GM18505 (cell line): ENCODE results near the gene PSG3.
"Not testable (repeated sequence)": the region's sequence is repeated elsewhere in the genome, so short reads cannot be mapped to it uniquely, and the experiment has no call there.

ENCODE experiments used
- ATAC-seq: cut with Tn5 transposase; IDR thresholded peaks from one replicate; pipeline ENCODE4 v1.9.1; 2021; ENCODE audit not compliant: unreplicated experiment
- POLR2A ChIP-seq: IDR thresholded peaks from 4 replicates; pipeline ENCODE4 v1.6.1; 2011; ENCODE audit warnings: borderline replicate concordance; ENCODE audit not compliant: insufficient read depth, insufficient read length; ENCODE audit errors: extremely low read depth

The PSG3 gene

GRCh38 chr19:42740381-42740780 lies at the start of gene PSG3:
TSS of gene PSG3 (minus strand) at chr19:42740481. CDS start at chr19:42740384, 97 bp downstream.
- ATAC-seq: not testable (repeated sequence)

- not testable (repeated sequence) for ATAC-seq
Measured at GRCh38 chr19:42788766-42789165, 48.5 kb upstream of the PSG3 start.

GRCh38 chr19:42787766-42788165 lies 47.5 kb upstream of the PSG3 start:
- ATAC-seq: not testable (repeated sequence)

- ATAC-seq: not testable (repeated sequence)
Measured at GRCh38 chr19:42776750-42777612, 36.7 kb upstream of the PSG3 start.

GRCh38 chr19:42774510-42775158 lies 34.4 kb upstream of the PSG3 start:
- ATAC-seq: not testable (repeated sequence)

- not testable (repeated sequence) for ATAC-seq
Measured at GRCh38 chr19:42767319-42767718, 27.0 kb upstream of the PSG3 start.

GRCh38 chr19:42766871-42767270 lies 26.6 kb upstream of the PSG3 start:
- not testable (repeated sequence) for ATAC-seq

- ATAC-seq: no peak
- TF ChIP-seq POLR2A: no peak
Measured at GRCh38 chr19:42764836-42765235, 24.6 kb upstream of the PSG3 start.

- no peak for TF ChIP-seq POLR2A
- ATAC-seq: no peak
Measured at GRCh38 chr19:42762789-42763188, 22.5 kb upstream of the PSG3 start.

- not testable (repeated sequence) for ATAC-seq
Measured at GRCh38 chr19:42761924-42762295, 21.6 kb upstream of the PSG3 start.

- ATAC-seq: not testable (repeated sequence)
Measured at GRCh38 chr19:42760954-42761923, 21.0 kb upstream of the PSG3 start.

GRCh38 chr19:42758667-42759066 lies 18.4 kb upstream of the PSG3 start:
- not testable (repeated sequence) for ATAC-seq

GRCh38 chr19:42752246-42752645 lies 12.0 kb upstream of the PSG3 start:
- not testable (repeated sequence) for ATAC-seq

GRCh38 chr19:42741726-42742607 lies 1.7 kb upstream of the PSG3 start:
- ATAC-seq: not testable (repeated sequence)

GRCh38 chr19:42737581-42738011 lies 2.7 kb downstream of the PSG3 start:
- not testable (repeated sequence) for ATAC-seq

- ATAC-seq: not testable (repeated sequence)
Measured at GRCh38 chr19:42728341-42728740, 11.9 kb downstream of the PSG3 start.

- not testable (repeated sequence) for ATAC-seq
Measured at GRCh38 chr19:42714000-42714399, 26.3 kb downstream of the PSG3 start.

- ATAC-seq: not testable (repeated sequence)
Measured at GRCh38 chr19:42712753-42713152, 27.5 kb downstream of the PSG3 start.

GRCh38 chr19:42710986-42711385 lies 29.3 kb downstream of the PSG3 start:
- ATAC-seq: not testable (repeated sequence)
